Neural cell (in vitro differentiated cells): Measurements from ENCODE around the gene SELENON. TPM values are rescaled to one million over a fixed set of nuclear protein-coding genes. Genes with fewer than 3 reads are reported as not detected.

Source experiments
- H2AFZ ChIP-seq: fragments of 200-600, 300-800 bp; sonication (generic), shearing (Covaris generic); 2 replicates; pipeline ENCODE4 v1.6.0; 2014; ENCODE audit warnings: low read depth, mild to moderate bottlenecking, antibody characterized with exemption, low read length, moderate library complexity
- H3F3A ChIP-seq: fragments of 200-600 bp; shearing (Covaris generic); 2 replicates; pipeline ENCODE4 v1.6.1; 2016; ENCODE audit warnings: mild to moderate bottlenecking, moderate library complexity, mixed read lengths, antibody characterized with exemption, low read length; ENCODE audit not compliant: insufficient read depth, poor library complexity, severe bottlenecking
- H3K27ac ChIP-seq: fragments of 200-600, 300-800 bp; sonication (generic), shearing (Covaris generic); 2 replicates; pipeline ENCODE4 v1.5.1; 2014; ENCODE audit warnings: mild to moderate bottlenecking, low read length, moderate library complexity
- H3K27me3 ChIP-seq: fragments of 300-800, 200-600 bp; sonication (generic), shearing (Covaris generic); 2 replicates; pipeline ENCODE4 v1.6.0; 2014; ENCODE audit warnings: mild to moderate bottlenecking, low read depth, low read length, moderate library complexity; ENCODE audit not compliant: insufficient read depth
- H3K36me3 ChIP-seq: fragments of 300-800, 200-600 bp; sonication (generic), shearing (Covaris generic); 2 replicates; pipeline ENCODE4 v1.5.1; 2014; ENCODE audit warnings: mild to moderate bottlenecking, antibody characterized with exemption, low read length, moderate library complexity; ENCODE audit not compliant: insufficient read depth
- H3K4me2 ChIP-seq: fragments of 300-800, 200-600 bp; sonication (generic), shearing (Covaris generic); 2 replicates; pipeline ENCODE4 v1.6.0; 2014; ENCODE audit warnings: mild to moderate bottlenecking, low read length
- H3K4me3 ChIP-seq: fragments of 300-800, 200-600 bp; sonication (generic), shearing (Covaris generic); 2 replicates; pipeline ENCODE4 v1.5.1; 2014; ENCODE audit warnings: mild to moderate bottlenecking, low read length, moderate library complexity
- H3K79me2 ChIP-seq: fragments of 200-600 bp; shearing (Covaris generic); replicated peaks from 2 replicates; pipeline ENCODE4 v1.6.0; 2014; ENCODE audit warnings: mild to moderate bottlenecking, low read length, moderate library complexity; ENCODE audit not compliant: insufficient read depth
- H3K9ac ChIP-seq: fragments of 300-800, 200-600 bp; sonication (generic), shearing (Covaris generic); 2 replicates; pipeline ENCODE4 v1.6.1; 2016; ENCODE audit warnings: mild to moderate bottlenecking, low read length, mixed read lengths
- H3K9me2 ChIP-seq: fragments of 200-600 bp; shearing (Covaris generic); 2 replicates; pipeline ENCODE4 v1.6.1; 2016; ENCODE audit warnings: mild to moderate bottlenecking, low read length, mixed read lengths; ENCODE audit not compliant: insufficient read depth
- H3K9me3 ChIP-seq: fragments of 200-600, 300-800 bp; sonication (generic), shearing (Covaris generic); 2 replicates; pipeline ENCODE4 v1.6.1; 2016; ENCODE audit warnings: mild to moderate bottlenecking, mixed run types, low read length, moderate library complexity, mixed read lengths
- H4K20me1 ChIP-seq: fragments of 200-600 bp; shearing (Covaris generic); 2 replicates; pipeline ENCODE4 v1.6.1; 2016; ENCODE audit warnings: mild to moderate bottlenecking, mixed run types; ENCODE audit not compliant: insufficient read depth
- EP300 ChIP-seq: fragments of 450-650 bp; conservative IDR thresholded peaks from 2 replicates; pipeline ENCODE4 v1.6.1; 2014; ENCODE audit warnings: antibody characterized with exemption, mild to moderate bottlenecking, moderate library complexity; ENCODE audit not compliant: poor library complexity, severe bottlenecking
- EZH2 ChIP-seq: fragments of 200-600, 300-800 bp; shearing (Covaris generic), sonication (generic); IDR thresholded peaks from 2 replicates; pipeline ENCODE4 v1.6.1; 2014; ENCODE audit warnings: antibody characterized with exemption, low read length, borderline replicate concordance, mild to moderate bottlenecking; ENCODE audit not compliant: insufficient read depth, poor library complexity, severe bottlenecking
- MXI1 ChIP-seq: fragments of 450-650 bp; conservative IDR thresholded peaks from 2 replicates; pipeline ENCODE4 v1.6.1; 2014; ENCODE audit warnings: antibody characterized with exemption, mild to moderate bottlenecking; ENCODE audit not compliant: poor library complexity, severe bottlenecking
- POLR2AphosphoS5 ChIP-seq: IDR thresholded peaks from 2 replicates; pipeline ENCODE4 v1.6.1; 2012
- RAD21 ChIP-seq: fragments of 450-650 bp; conservative IDR thresholded peaks from 2 replicates; pipeline ENCODE4 v1.6.1; 2014; ENCODE audit warnings: antibody characterized with exemption, mild to moderate bottlenecking, moderate library complexity
- SMC3 ChIP-seq: fragments of 450-650 bp; conservative IDR thresholded peaks from 2 replicates; pipeline ENCODE4 v1.6.1; 2014; ENCODE audit warnings: antibody characterized with exemption, mild to moderate bottlenecking, moderate library complexity; ENCODE audit not compliant: poor library complexity
- TAF1 ChIP-seq: IDR thresholded peaks from 2 replicates; pipeline ENCODE4 v1.6.1; 2012; ENCODE audit warnings: low read depth
- polyA plus RNA-seq: library from polyadenylated mRNA; depleted of rRNA; stranded (reverse); fragments of >200 nt; gene quantifications from 2 replicates; pipeline ENCODE4 v1.2.3, GENCODE V29; 2014
- TF ChIP-seq, protein P1 (sequence below): fragments of 450-650 bp; IDR thresholded peaks from 2 replicates; pipeline ENCODE4 v1.5.1; 2014; ENCODE audit warnings: antibody characterized with exemption, mild to moderate bottlenecking, moderate library complexity; ENCODE audit not compliant: poor library complexity, severe bottlenecking
- TF ChIP-seq, protein P2 (sequence below): IDR thresholded peaks from 2 replicates; pipeline ENCODE4 v1.6.1; 2012; ENCODE audit warnings: borderline replicate concordance

SELENON gene
- polyA plus RNA-seq, 1 donor from 2014 or later, result 6.5 TPM

DNA sequence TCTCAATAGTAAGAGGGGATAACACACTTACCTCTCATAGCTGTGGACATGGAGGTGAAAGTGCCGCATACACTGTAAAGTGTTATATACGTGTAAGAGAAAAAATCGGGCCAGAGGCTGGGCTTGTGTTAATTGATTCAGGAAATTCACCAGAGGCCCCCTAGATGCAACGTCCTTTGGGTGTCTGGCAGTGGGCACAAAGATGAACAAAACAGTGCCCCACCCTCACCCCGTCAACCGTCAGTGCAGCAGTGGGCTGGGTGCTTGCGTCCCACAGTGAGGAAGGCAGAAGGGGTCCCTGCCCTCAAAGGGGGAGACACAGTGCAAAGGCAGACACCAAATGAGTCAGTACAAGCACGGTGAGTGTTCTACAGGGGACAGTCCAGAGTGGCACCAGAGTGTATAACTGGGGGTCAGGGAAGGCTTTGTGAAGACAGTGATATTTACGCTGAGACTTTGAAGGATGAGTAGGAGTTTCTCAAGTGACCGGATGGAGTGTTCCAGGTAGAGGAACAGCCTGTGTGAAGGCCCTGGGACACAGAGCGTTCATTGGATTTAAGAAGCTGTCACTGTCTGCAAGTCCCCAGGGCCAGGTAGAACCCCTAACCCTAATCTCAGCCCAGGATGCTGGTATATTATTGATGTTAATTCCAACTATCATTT is 13.2 kb downstream of the SELENON start:
- H2AFZ ChIP-seq, result no peak overlapping the region
- H3F3A ChIP-seq, result no peaks in the 10 kb centered on the region
- H3K4me2 ChIP-seq, result no peak overlapping the region
- no peaks in the 10 kb centered on the region for H3K9me3 ChIP-seq
- TF ChIP-seq RAD21 (no peak), MXI1 (no peak), POLR2AphosphoS5 (no peak), SMC3 (no peak), TAF1 (no peak), EZH2 (no peak)
- H3K27me3 ChIP-seq, result no peaks in the 10 kb centered on the region
- no peaks in the 10 kb centered on the region for H3K79me2 ChIP-seq
- H3K36me3 ChIP-seq, result no peaks in the 10 kb centered on the region
- H3K9me2 ChIP-seq, result no peaks in the 10 kb centered on the region
- no peak overlapping the region for H3K27ac ChIP-seq
- H3K4me3 ChIP-seq, result no peak overlapping the region
- H3K9ac ChIP-seq, result no peak overlapping the region
- no peaks in the 10 kb centered on the region for H4K20me1 ChIP-seq

DNA sequence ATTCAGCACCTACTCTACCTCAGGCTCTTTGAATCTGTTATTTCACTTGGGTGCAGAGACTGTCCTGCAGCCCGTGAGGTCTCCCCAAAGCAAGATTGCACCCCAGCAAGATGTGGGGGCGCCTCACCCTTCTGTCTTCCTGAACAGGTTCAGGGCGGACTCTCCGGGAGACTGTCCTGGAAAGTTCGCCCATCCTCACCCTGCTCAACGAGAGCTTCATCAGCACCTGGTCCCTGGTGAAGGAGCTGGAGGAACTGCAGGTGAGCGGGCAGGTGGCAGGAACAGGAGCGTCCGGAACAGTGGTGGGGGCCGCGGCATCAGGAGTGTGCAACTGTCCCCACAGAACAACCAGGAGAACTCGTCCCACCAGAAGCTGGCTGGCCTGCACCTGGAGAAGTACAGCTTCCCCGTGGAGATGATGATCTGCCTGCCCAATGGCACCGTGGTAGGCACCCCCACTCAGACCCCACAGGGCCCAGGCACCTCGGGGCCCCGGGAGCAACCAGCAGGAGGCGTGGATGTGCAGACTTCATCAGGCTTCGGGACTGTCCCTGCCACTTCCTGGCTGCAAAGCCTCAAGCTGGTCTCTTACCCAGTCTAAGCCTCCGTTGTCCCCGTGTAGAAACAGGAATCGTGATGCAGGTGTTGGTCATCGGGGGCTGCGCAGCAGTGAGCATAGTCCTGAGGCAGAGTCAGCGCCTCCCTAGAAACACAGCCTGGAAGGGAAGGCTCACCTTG is 13.9 kb downstream of the SELENON start:
- Histone ChIP-seq H3K9me3 (no peaks in the 10 kb centered on the region), H3F3A (no peaks in the 10 kb centered on the region), H3K9ac (no peak overlapping the region), H4K20me1 (no peaks in the 10 kb centered on the region), H3K27me3 (no peaks in the 10 kb centered on the region), H3K79me2 (no peaks in the 10 kb centered on the region), H3K4me2 (no peak overlapping the region), H2AFZ (no peak overlapping the region), H3K4me3 (no peak overlapping the region), H3K36me3 (no peaks in the 10 kb centered on the region), H3K9me2 (no peaks in the 10 kb centered on the region), H3K27ac (no peak overlapping the region)
- no peak for TF ChIP-seq TAF1
- TF ChIP-seq, protein P1, sequence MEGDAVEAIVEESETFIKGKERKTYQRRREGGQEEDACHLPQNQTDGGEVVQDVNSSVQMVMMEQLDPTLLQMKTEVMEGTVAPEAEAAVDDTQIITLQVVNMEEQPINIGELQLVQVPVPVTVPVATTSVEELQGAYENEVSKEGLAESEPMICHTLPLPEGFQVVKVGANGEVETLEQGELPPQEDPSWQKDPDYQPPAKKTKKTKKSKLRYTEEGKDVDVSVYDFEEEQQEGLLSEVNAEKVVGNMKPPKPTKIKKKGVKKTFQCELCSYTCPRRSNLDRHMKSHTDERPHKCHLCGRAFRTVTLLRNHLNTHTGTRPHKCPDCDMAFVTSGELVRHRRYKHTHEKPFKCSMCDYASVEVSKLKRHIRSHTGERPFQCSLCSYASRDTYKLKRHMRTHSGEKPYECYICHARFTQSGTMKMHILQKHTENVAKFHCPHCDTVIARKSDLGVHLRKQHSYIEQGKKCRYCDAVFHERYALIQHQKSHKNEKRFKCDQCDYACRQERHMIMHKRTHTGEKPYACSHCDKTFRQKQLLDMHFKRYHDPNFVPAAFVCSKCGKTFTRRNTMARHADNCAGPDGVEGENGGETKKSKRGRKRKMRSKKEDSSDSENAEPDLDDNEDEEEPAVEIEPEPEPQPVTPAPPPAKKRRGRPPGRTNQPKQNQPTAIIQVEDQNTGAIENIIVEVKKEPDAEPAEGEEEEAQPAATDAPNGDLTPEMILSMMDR, result no peak
- TF ChIP-seq RAD21, result no peak

DNA sequence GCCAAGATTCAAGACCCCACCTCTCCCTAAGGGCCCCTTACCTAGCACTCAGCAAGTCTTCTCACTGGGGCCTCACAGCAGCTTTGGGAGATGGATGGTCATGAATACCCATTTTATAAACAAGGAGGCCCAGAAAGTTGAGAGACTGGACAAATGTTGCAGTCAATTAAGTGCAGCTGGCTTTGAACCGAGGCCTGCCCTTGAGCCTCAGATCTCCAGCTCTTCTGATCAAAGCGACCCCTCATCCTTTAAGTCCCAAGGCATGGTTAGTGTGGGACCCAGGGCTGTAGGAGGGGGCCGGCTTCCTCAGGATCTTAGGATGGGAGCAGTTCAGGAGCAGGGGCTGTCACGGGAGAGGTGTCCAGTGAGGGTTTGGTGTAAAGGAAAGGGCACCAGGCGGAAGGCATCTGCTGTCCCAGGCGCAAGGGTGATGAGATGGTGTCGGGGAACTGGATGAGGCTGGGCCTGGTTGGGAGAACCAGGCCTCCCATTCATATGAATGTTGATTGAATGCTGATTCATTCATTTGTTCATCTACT is 14.6 kb downstream of the SELENON start:
- H3K79me2 ChIP-seq, result no peaks in the 10 kb centered on the region
- no peaks in the 10 kb centered on the region for H3F3A ChIP-seq
- no peaks in the 10 kb centered on the region for H3K36me3 ChIP-seq
- no peak overlapping the region for H3K27ac ChIP-seq
- H3K27me3 ChIP-seq, result no peaks in the 10 kb centered on the region
- no peak overlapping the region for H3K9ac ChIP-seq
- no peaks in the 10 kb centered on the region for H3K9me2 ChIP-seq
- H3K4me3 ChIP-seq, result no peak overlapping the region
- no peak overlapping the region for H3K4me2 ChIP-seq
- no peak overlapping the region for H2AFZ ChIP-seq
- TF ChIP-seq POLR2AphosphoS5, result no peak
- no peak for TF ChIP-seq RAD21
- no peak for TF ChIP-seq MXI1
- TF ChIP-seq, protein P2, sequence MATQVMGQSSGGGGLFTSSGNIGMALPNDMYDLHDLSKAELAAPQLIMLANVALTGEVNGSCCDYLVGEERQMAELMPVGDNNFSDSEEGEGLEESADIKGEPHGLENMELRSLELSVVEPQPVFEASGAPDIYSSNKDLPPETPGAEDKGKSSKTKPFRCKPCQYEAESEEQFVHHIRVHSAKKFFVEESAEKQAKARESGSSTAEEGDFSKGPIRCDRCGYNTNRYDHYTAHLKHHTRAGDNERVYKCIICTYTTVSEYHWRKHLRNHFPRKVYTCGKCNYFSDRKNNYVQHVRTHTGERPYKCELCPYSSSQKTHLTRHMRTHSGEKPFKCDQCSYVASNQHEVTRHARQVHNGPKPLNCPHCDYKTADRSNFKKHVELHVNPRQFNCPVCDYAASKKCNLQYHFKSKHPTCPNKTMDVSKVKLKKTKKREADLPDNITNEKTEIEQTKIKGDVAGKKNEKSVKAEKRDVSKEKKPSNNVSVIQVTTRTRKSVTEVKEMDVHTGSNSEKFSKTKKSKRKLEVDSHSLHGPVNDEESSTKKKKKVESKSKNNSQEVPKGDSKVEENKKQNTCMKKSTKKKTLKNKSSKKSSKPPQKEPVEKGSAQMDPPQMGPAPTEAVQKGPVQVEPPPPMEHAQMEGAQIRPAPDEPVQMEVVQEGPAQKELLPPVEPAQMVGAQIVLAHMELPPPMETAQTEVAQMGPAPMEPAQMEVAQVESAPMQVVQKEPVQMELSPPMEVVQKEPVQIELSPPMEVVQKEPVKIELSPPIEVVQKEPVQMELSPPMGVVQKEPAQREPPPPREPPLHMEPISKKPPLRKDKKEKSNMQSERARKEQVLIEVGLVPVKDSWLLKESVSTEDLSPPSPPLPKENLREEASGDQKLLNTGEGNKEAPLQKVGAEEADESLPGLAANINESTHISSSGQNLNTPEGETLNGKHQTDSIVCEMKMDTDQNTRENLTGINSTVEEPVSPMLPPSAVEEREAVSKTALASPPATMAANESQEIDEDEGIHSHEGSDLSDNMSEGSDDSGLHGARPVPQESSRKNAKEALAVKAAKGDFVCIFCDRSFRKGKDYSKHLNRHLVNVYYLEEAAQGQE, result no peak
- TF ChIP-seq EP300, result no peak
- no peak for TF ChIP-seq SMC3
- no peaks in the 10 kb centered on the region for H3K9me3 ChIP-seq
- H4K20me1 ChIP-seq, result no peaks in the 10 kb centered on the region
